Fibroblast of gingiva (primary cell): Measurements from ENCODE around the gene GPR176.

Experiments
- DNase-seq: peaks from one replicate; pipeline ENCODE4 v3.0.0-alpha.2; 2011; ENCODE audit warnings: low read depth

GPR176 gene

DNA sequence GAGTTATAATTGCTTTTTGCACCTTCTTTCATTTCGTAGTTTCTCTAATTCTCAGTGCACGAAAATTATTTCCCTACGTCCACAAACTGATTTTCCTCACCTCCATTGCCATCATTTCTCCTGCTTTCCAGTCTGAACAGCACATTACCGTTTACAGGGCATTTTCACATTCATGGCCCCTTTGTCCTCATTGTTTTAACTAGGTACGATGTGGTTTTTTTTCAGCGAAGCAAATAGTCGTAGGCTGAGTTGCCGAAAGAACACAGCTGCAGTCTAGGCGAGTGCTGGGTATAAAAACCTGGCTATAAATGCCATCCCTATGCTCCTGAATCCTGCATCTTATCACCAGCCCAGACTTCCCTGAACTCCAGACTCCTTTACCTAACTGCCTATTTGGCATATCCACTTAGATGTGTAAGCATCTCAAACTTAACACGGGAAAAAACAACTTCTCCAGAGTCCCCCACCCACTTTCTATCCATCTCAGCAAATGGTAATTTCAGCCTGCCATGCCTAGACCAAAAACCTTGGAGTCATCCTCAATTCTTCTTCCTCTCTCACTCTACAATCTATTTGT lies 136.7 kb downstream of the GPR176 start:
- no peak for DNase-seq

DNA sequence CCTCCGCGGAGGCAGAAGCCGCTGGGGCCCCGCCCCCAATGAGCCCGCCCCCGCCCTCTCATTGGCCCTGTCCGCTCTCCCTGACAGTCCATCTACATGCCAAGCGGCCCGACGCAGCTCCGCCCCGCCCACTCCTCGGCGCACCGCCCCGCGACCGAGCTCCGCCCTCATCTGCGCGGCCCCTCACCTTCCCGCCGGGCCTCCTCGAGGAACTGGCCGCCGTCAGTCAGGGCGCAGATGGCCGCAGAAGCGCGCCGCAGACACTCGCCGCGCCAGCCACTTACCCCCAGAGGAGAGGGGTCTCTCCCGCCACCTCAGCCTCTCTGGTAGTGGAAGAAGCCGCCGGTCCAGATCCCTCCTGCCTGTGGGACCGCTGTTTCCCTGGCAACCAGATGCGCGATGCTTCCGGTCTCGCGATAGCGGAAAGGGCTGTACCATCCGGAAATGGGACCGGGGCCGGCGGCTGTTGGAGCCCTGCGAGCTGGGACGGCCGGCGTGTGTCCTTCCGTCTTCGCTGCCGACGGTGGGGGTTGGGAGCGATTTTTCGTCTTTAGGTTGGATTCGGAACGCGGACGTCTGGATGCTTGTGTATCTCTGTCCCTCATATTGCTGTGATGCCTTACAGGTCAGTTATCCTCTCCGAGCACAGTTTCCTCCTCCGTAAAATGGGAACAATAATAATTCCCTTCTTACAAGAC lies 137.5 kb downstream of the GPR176 start, which contains the start of gene FSIP1:
FSIP1 (minus strand) TSS at position 401 of the 698 bp plus-strand sequence. CDS start 6,317 bp downstream, outside the sequence.
- DNase-seq = peak; percentile 98

DNA sequence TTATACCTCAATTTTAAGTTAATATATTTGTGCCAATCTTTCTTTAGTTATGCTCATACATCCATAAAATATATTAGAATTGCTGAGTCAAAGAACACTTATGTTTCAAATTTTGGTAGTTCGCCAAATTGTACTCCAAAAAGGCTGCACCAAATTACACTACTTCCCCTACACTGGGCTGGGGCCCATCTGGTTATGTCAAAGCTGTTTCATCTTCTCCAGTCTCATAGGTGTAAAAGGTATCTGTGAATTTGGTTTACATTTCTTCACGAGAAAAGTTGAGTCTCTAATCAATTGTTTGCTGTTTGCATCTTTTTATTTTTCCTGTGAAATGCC lies 138.1 kb downstream of the GPR176 start:
- DNase-seq = no peak

GRCh38 chr15:39781147-39781966 lies 138.7 kb downstream of the GPR176 start:
- no peak for DNase-seq

- no peak for DNase-seq
Observed at GRCh38 chr15:39778021-39778420, 142.0 kb downstream of the GPR176 start.

DNA sequence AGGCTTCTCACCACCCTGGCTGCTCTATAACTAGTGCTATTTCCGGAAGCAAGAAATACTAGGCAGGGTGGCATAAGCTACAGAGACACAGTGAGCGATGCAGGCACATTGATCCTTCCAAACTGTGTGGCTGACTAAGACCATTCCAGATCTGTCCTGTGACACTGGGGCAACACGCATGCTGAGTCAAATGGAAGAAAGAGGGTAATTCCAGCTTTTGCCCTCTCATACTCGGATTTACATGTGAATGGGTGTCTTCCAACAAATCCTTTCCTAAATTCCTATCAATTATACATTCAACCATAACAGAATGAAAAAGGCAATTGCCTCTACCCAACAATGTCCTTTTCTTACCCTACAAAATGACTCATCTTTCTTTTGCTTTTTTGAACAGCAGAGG lies 142.6 kb downstream of the GPR176 start:
- no peak for DNase-seq

DNA sequence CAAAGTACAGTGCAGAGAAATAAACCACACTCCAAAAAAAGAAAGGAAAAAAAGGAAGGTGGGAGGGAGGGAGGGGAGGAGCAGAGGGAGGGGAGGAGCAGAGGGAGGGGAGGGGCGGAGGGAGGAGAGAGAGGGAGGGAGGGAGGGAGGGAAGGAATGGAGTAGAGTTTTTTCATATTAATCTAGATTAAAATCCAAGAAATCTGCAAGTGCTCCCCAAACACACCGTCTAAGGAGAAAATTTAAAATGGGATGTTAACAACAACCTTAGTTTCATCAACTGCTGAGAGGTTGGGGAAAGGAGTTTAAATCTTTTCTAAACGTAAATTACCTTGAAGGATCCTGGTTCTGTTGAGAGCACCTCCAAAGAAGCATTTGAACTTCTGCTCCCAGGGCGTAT lies 144.0 kb downstream of the GPR176 start:
- DNase-seq = no peak

DNA sequence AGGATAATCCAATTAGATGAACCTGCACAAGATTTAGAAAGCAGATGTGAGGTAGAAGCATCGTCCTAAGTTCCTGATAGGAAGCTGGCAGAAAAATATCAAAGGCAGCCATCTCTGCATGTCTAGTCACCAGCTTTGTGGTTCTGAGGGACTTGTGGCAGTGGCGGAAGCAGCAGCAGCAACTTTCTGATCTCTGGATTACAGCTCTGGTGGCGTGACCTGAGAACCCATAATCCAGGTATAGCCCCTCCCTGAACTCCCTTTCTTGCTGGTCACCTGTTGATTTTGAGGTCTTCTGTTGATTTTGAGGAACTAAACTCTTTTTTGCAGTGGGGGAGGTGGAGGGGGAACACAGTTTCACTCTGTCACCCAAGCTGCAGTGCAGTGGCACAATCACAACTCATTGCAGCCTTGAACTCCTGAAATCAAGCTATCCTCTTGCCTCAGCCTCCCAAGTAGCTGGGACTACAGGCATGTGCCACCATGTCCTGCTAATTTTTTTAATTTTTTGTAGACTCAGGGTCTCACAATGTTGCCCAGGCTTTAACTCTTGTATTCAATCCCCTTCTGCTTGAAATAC lies 145.3 kb downstream of the GPR176 start:
- no peak for DNase-seq

- DNase-seq = peak; percentile 75
Observed at GRCh38 chr15:39770748-39771689, 149.0 kb downstream of the GPR176 start.

DNA sequence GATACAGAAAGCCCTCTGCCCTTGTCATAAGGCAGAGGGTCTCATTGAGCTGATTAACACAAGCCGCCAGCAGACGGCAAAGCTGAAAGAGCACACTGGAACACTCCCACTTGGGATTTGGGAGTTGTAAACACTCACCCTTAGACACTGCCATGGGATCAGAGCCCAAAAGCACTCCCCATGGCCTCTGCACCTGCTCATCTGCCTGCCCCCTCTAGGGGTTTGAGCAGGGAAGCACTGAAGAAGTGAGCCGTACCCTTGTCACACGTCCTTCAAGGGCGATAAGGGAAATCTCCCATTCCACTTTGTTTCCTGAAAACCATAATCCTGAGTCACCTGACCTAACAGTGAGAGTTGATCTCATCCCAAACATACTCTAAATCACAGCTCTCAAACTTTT lies 152.1 kb downstream of the GPR176 start:
- no peak for DNase-seq

DNA sequence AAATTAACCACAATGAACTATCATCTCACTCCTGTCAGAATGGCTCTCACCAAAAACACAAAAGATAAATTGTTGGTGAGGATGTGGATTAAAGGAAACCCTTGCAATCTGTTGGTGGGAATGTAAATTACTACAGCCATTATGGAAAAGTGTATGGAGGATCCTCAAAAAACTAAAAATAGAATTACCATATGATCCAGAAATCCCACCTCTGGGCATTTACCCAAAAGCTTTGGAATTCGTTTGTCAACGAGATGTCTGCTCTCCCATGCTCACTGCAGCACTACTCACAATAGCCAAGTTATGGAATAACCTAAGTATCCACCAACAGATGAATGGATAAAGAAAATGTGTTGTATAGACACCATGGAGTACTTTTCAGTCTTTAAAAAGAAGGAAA lies 159.1 kb downstream of the GPR176 start:
- no peak for DNase-seq

DNA sequence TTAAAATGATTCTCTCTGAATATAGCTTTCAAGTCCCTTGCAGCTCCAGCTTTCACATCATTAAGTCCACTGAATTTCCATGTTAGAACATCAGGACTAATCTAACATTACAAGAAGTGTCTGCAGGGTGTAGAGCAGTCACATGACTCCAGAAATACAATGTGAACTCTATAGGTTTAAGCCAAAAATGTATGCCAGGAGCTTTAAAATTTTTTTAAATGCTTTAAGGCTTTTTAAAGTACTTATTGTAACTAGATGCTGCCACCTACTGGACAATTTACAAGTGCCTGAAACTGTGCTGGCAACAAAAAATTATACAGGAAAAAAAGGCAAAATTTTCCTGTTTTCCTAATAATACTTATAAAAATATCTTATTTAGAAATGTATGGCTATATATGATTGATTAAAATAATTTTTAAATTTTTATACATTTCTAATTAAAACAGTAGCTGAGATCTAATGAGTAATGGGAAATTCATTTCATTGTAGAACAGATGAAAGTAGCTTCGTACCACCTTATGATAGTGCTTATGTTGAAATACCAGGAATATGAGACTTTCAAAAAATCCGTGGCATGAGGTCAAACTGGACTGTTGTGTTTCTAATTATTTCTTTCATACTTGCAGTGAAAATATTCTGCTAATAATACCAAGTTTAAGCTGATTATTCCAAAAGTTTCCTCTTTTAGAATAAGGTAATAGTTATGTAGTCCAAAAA lies 163.1 kb downstream of the GPR176 start:
- DNase-seq = peak; percentile 65

GRCh38 chr15:39752991-39753390 lies 167.1 kb downstream of the GPR176 start:
- no peak for DNase-seq

DNA sequence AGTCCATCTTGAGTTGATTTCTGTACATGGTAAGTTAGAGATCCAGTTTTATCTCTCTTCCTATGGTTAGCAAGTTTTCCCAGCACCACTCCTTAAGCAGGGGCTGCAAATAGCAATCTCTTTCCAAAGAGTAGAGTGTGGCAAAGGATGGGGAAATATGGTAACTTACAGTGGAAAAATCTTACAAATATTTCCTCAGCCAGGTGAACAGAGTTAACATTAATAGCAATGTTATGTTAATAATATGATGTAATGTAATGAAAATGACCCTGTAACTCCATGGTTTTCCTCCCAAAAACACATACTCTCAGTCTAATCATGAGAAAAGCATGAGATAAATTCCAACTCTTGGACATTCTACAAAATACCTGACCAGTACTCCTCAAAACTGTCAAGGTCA lies 167.8 kb downstream of the GPR176 start:
- no peak for DNase-seq
